Endothelial cell of umbilical vein (primary cell): ENCODE results near the gene SULT1A1. TPM values are rescaled to one million over a fixed set of nuclear protein-coding genes. Genes with fewer than 3 reads are reported as not detected.

Experiments
- BruUV-seq: library from RNA; stranded (reverse); fragments of 400-500 nt; replicated peaks from 2 replicates; lab custom pipeline; 2021; lab: Mats Ljungman, UMichigan
- CTCF ChIA-PET: fragments of 300-600, 350-600 bp; sonication (Branson Sonifier 250); formaldehyde crosslinking; loops from one replicate; lab custom pipeline; 2021; ENCODE audit warnings: antibody characterized with exemption, inconsistent platforms; lab: Charles Lee
- POLR2A ChIA-PET: fragments of 300-600, 350-600 bp; sonication (Branson Sonifier 250); formaldehyde crosslinking; loops from one replicate; lab custom pipeline; 2021; ENCODE audit warnings: antibody characterized with exemption, inconsistent platforms; lab: Charles Lee
- DNase-seq: peaks from one replicate; pipeline ENCODE4 v3.0.0-alpha.2; 2011; ENCODE audit warnings: low read depth, low spot score
- FAIRE-seq: peaks from 2 replicates; lab custom pipeline; 2011; peaks lifted over from hg19 to GRCh38; lab: Jason Lieb, UNC
- H2AFZ ChIP-seq: 2 replicates; pipeline ENCODE4 v1.6.0; 2012; ENCODE audit warnings: low read depth, low read length, control low read depth, inconsistent platforms
- H3K27ac ChIP-seq: 2 replicates; pipeline ENCODE4 v1.5.1; 2011; ENCODE audit warnings: low read depth, mild to moderate bottlenecking, control low read depth, low read length, moderate library complexity; ENCODE audit not compliant: insufficient read depth
- H3K27me3 ChIP-seq, 2 experiments: 2 replicates each; pipeline versions ENCODE4 v1.6.0 to v1.6.1; 2011; ENCODE audit warnings: low read length in 2 of 2, mixed read lengths in 1 of 2; ENCODE audit not compliant: control insufficient read depth in 2 of 2, insufficient read depth in 2 of 2
- H3K36me3 ChIP-seq, 2 experiments: 2 replicates in 1 of 2; 3 replicates in 1 of 2; pipeline ENCODE4 v1.5.1; 2011; ENCODE audit warnings: low read length in 2 of 2, mild to moderate bottlenecking in 1 of 2, moderate library complexity in 1 of 2; ENCODE audit not compliant: control insufficient read depth in 2 of 2, insufficient read depth in 2 of 2; ENCODE audit errors: extremely low read depth in 1 of 2
- H3K4me1 ChIP-seq: 3 replicates; pipeline ENCODE4 v1.5.1; 2011; ENCODE audit warnings: mild to moderate bottlenecking, low read length; ENCODE audit not compliant: control insufficient read depth, insufficient read depth; ENCODE audit errors: extremely low read depth
- H3K4me2 ChIP-seq: 2 replicates; pipeline ENCODE4 v1.6.1; 2011; ENCODE audit warnings: low read length, control low read depth, mixed read lengths; ENCODE audit not compliant: insufficient read depth
- H3K4me3 ChIP-seq, 3 experiments: fragments of 200-600 bp in 1 of 3; sonication (generic), shearing (Covaris generic) in 1 of 3; replicated peaks in 1 of 3; 2 replicates each; pipeline ENCODE4 v1.5.1; 2011 to 2016; ENCODE audit warnings: control low read depth in 3 of 3, low read length in 3 of 3, mild to moderate bottlenecking in 2 of 3, inconsistent platforms in 1 of 3, low read depth in 1 of 3, moderate library complexity in 1 of 3; ENCODE audit not compliant: insufficient read depth in 1 of 3
- H3K79me2 ChIP-seq: 2 replicates; pipeline ENCODE4 v1.6.0; 2012; ENCODE audit warnings: low read length, inconsistent platforms; ENCODE audit not compliant: control insufficient read depth, insufficient read depth
- H3K9ac ChIP-seq: replicated peaks from 2 replicates; pipeline ENCODE3; 2011; ENCODE audit warnings: low read length, control low read depth; ENCODE audit not compliant: insufficient read depth; ENCODE audit errors: extremely low read depth
- H3K9me1 ChIP-seq: replicated peaks from 3 replicates; pipeline ENCODE4 v1.6.0; 2011; ENCODE audit warnings: mild to moderate bottlenecking, low read length; ENCODE audit not compliant: control insufficient read depth, insufficient read depth; ENCODE audit errors: extremely low read depth
- H3K9me3 ChIP-seq: replicated peaks from 2 replicates; pipeline ENCODE4 v1.5.1; 2012; ENCODE audit warnings: low read length, inconsistent platforms; ENCODE audit not compliant: control insufficient read depth, insufficient read depth
- H4K20me1 ChIP-seq: replicated peaks from 2 replicates; pipeline ENCODE3; 2011; ENCODE audit warnings: mild to moderate bottlenecking, low read length; ENCODE audit not compliant: control insufficient read depth, insufficient read depth; ENCODE audit errors: extremely low read depth
- EZH2 ChIP-seq: IDR thresholded peaks from 2 replicates; pipeline ENCODE4 v1.6.1; 2012; ENCODE audit warnings: borderline replicate concordance, low read depth, mild to moderate bottlenecking, moderate library complexity, low read length, inconsistent platforms; ENCODE audit not compliant: severe bottlenecking
- POLR2A ChIP-seq: IDR thresholded peaks from 2 replicates; pipeline ENCODE4 v1.6.1; 2012; ENCODE audit warnings: low read depth, mild to moderate bottlenecking, control low read depth, low read length
- dilution Hi-C: fragments of 300-500 bp; cut with MboI; formaldehyde crosslinking; loops from one replicate; pipeline ENCODE4 v1.15.0; 2019; ENCODE audit warnings: low sequenced_read_pairs; ENCODE audit not compliant: extremely low pct_ligation_motif_present
- intact Hi-C: fragments of 100-400 bp; cut with micrococcal nuclease; formaldehyde crosslinking; loops from one replicate; pipeline ENCODE4 v1.10.0; 2022
- polyA plus RNA-seq, 4 experiments: library from polyadenylated mRNA; depleted of rRNA in 3 of 4; stranded (reverse) in 3 of 4; unstranded in 1 of 4; fragments of >200 nt; gene quantifications; 2 replicates each; pipeline versions ENCODE4 v1.2.1 to v1.2.3, GENCODE V29; 2011 to 2012; ENCODE audit warnings: missing spikeins in 1 of 4
- total RNA-seq: library from RNA; stranded (reverse); gene quantifications from 2 replicates; pipeline ENCODE4 v1.2.3, GENCODE V29; 2021

The SULT1A1 gene
- total and polyA plus RNA-seq, 2 donors (not counting 3 experiments of a cell fraction or from before 2014, with no cell fraction given): 0.77 to 0.90 TPM

DNA sequence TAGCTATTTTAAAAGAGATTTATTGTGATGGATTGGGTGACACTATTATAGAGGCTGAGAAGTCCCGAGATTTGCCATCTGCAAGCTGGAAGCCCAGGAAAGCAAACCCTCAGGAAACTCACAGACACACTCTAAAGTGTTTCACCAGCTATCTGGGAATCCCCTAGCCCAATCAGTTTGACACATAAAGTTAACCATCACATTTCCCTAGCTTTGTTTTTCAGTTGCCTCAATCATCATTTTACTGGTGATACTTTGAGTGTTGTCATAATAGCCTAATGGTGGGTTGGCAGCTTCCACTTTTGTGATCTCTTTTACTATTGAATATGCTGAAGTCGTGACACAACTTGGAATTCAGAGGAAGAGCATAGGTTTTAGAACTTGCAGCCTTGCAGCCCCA lies 54.3 kb downstream of the SULT1A1 start:
- TF ChIP-seq EZH2: no peak
- no peak for TF ChIP-seq POLR2A
- BruUV-seq: no TSS peak
- H3K9ac ChIP-seq: no peak overlapping the region
- H3K4me1 ChIP-seq: peaks cover 5% of the 10 kb centered on the region
- H3K79me2 ChIP-seq: no peaks in the 10 kb centered on the region
- intact Hi-C loops (no loop called here), dilution Hi-C loops (no loop called here)
- no peak overlapping the region for H3K4me3 ChIP-seq
- H3K9me3 ChIP-seq: no peaks in the 10 kb centered on the region
- no peak overlapping the region for H3K27ac ChIP-seq
- H2AFZ ChIP-seq: no peak overlapping the region
- FAIRE-seq (peak; percentile 21), DNase-seq (no peak)
- H4K20me1 ChIP-seq: no peaks in the 10 kb centered on the region
- no peak overlapping the region for H3K4me2 ChIP-seq
- H3K27me3 ChIP-seq: no peaks in the 10 kb centered on the region
- CTCF ChIA-PET: no interaction called here
- no peaks in the 10 kb centered on the region for H3K9me1 ChIP-seq
- no peaks in the 10 kb centered on the region for H3K36me3 ChIP-seq
- POLR2A ChIA-PET: interaction anchor here (0.6 kb wide), 1 partner anchor 10 kb away, joined by 4 read pairs; no protein-coding TSS in a partner anchor

Other genes with a start within 250 kb of the SULT1A1 start
- 1.1 and 5.0 TPM in 2 replicates for gene NPIPB6, start 246.5 kb downstream of the SULT1A1 start, total RNA-seq
- not detected in 2 replicates for gene NPIPB6, start 246.5 kb downstream of the SULT1A1 start, polyA plus RNA-seq
- 14.7 and 52.1 TPM in 2 replicates for gene EIF3CL, start 206.2 kb downstream of the SULT1A1 start, total RNA-seq
- 137 and 188 TPM in 2 replicates for gene EIF3CL, start 206.2 kb downstream of the SULT1A1 start, polyA plus RNA-seq
- gene NPIPB7, start 137.7 kb downstream of the SULT1A1 start, total RNA-seq: not detected in 2 replicates
- gene NPIPB7, start 137.7 kb downstream of the SULT1A1 start, polyA plus RNA-seq: 0.06 and 0.08 TPM in 2 replicates
- gene CLN3, start 118.0 kb downstream of the SULT1A1 start, total RNA-seq: 33.1 and 40.2 TPM in 2 replicates
- 75.7 and 76.1 TPM in 2 replicates for gene CLN3, start 118.0 kb downstream of the SULT1A1 start, polyA plus RNA-seq
- gene APOBR, start 115.4 kb downstream of the SULT1A1 start, total RNA-seq: not detected in 2 replicates
- gene APOBR, start 115.4 kb downstream of the SULT1A1 start, polyA plus RNA-seq: not detected in 2 replicates
- gene IL27, start 103.2 kb downstream of the SULT1A1 start, total RNA-seq: not detected in 2 replicates
- gene IL27, start 103.2 kb downstream of the SULT1A1 start, polyA plus RNA-seq: not detected in 2 replicates
- gene NUPR1, start 71.1 kb downstream of the SULT1A1 start, total RNA-seq: 1.8 and 4.9 TPM in 2 replicates
- 1.2 and 1.8 TPM in 2 replicates for gene NUPR1, start 71.1 kb downstream of the SULT1A1 start, polyA plus RNA-seq
- 12.0 and 17.6 TPM in 2 replicates for gene SGF29, start 56.1 kb downstream of the SULT1A1 start, total RNA-seq
- 3.4 and 3.6 TPM in 2 replicates for gene SGF29, start 56.1 kb downstream of the SULT1A1 start, polyA plus RNA-seq
- gene SULT1A2, start 13.0 kb downstream of the SULT1A1 start, total RNA-seq: not detected in 2 replicates
- gene SULT1A2, start 13.0 kb downstream of the SULT1A1 start, polyA plus RNA-seq: 0.06 TPM in 1 of 2 replicates, not detected in the other
- 0.90 TPM in 1 of 2 replicates, not detected in the other for gene NPIPB8, start 28.0 kb upstream of the SULT1A1 start, total RNA-seq
- 0.11 TPM in 1 of 2 replicates, not detected in the other for gene NPIPB8, start 28.0 kb upstream of the SULT1A1 start, polyA plus RNA-seq
- 669 and 744 TPM in 2 replicates for gene EIF3C, start 101.4 kb upstream of the SULT1A1 start, total RNA-seq
- gene EIF3C, start 101.4 kb upstream of the SULT1A1 start, polyA plus RNA-seq: 417 and 524 TPM in 2 replicates
- gene NPIPB9, start 141.7 kb upstream of the SULT1A1 start, total RNA-seq: 1.7 TPM in 1 of 2 replicates, not detected in the other
- 0.29 and 0.36 TPM in 2 replicates for gene NPIPB9, start 141.7 kb upstream of the SULT1A1 start, polyA plus RNA-seq
- 198 and 208 TPM in 2 replicates for gene ATXN2L, start 213.0 kb upstream of the SULT1A1 start, total RNA-seq
- gene ATXN2L, start 213.0 kb upstream of the SULT1A1 start, polyA plus RNA-seq: 59.0 and 64.8 TPM in 2 replicates
- gene TUFM, start 236.3 kb upstream of the SULT1A1 start, total RNA-seq: 186 and 190 TPM in 2 replicates
- 227 TPM in 2 replicates for gene TUFM, start 236.3 kb upstream of the SULT1A1 start, polyA plus RNA-seq